DND-41 (cell line): ENCODE measurements around the gene GPR148.

Experiments
- CTCF ChIP-seq: IDR thresholded peaks from 2 replicates; pipeline ENCODE4 v1.5.1; 2012; ENCODE audit warnings: borderline replicate concordance, low read length, moderate library complexity, mild to moderate bottlenecking; ENCODE audit not compliant: poor library complexity, severe bottlenecking; ENCODE audit errors: extremely low read depth
- EZH2 ChIP-seq: IDR thresholded peaks from 3 replicates; pipeline ENCODE4 v1.6.1; 2012; ENCODE audit warnings: borderline replicate concordance, low read depth, mild to moderate bottlenecking, moderate library complexity, low read length, inconsistent platforms; ENCODE audit not compliant: severe bottlenecking

- TF ChIP-seq CTCF (no peak), EZH2 (no peak)
Measured at GRCh38 chr2:130764035-130764820, 35.4 kb downstream of the GPR148 start.
